SK-N-MC (cell line): ENCODE data around the gene VSIR.

Experiments used
- EZH2 ChIP-seq: fragments of 200-600 bp; sonication (generic); IDR thresholded peaks from one replicate; pipeline ENCODE4 v1.6.1; 2017; ENCODE audit warnings: antibody characterized with exemption
- FOXP2 ChIP-seq: optimal IDR thresholded peaks from 2 replicates; pipeline ENCODE3; 2011; ENCODE audit warnings: mild to moderate bottlenecking, moderate library complexity; ENCODE audit not compliant: insufficient read depth; ENCODE audit errors: extremely low read length, control extremely low read depth

- TF ChIP-seq EZH2 (no peak), FOXP2 (no peak)
Observed at GRCh38 chr10:71819441-71819861, 46.1 kb upstream of the VSIR start.
